Measurements from ENCODE around the gene GTF3C5. TPM values are rescaled to one million over a fixed set of nuclear protein-coding genes. Genes with fewer than 3 reads are reported as not detected.

The GTF3C5 gene
- total and polyA plus RNA-seq, 2 of the 4 experiments (the other 2 are of a cell fraction), result 49.1 to 52.3 TPM

- Histone ChIP-seq H3K9ac (ENCODE audit: low read depth, low read length) (no peak overlapping the region), H2BK120ac (ENCODE audit: low read depth, low read length) (no peak overlapping the region), H3K14ac (replicated peaks; ENCODE audit: low read depth, low read length) (no peak overlapping the region), H2AK9ac (replicated peaks; ENCODE audit: low read depth, low read length, poor library complexity) (no peak overlapping the region), H3K4ac (ENCODE audit: low read depth, low read length) (no peak overlapping the region), H2AFZ (replicated peaks; ENCODE audit: low read length, poor library complexity) (peak overlapping the region; percentile 7), H3K79me1 (ENCODE audit: low read depth in 1 of 2, low read length in 2 of 2) (no peaks in the 10 kb centered on the region), H3K56ac (ENCODE audit: extremely low read depth, insufficient read depth, low read length) (no peak overlapping the region), H3K27me3 (ENCODE audit: control insufficient read depth, insufficient read depth, low read length) (peaks cover 63% of the 10 kb centered on the region), H3K4me1 (ENCODE audit: control insufficient read depth, insufficient read depth, low read length) (no peaks in the 10 kb centered on the region), H3K9me1 (ENCODE audit: insufficient read depth, low read length) (no peaks in the 10 kb centered on the region), H4K8ac (ENCODE audit: low read depth in 2 of 2, low read length in 2 of 2) (no peak overlapping the region), H3K18ac (ENCODE audit: low read depth, low read length) (no peak overlapping the region), H2BK5ac (ENCODE audit: low read depth, low read length, poor library complexity, severe bottlenecking) (no peak overlapping the region), H2BK20ac (ENCODE audit: low read depth, low read length) (no peak overlapping the region), H4K20me1 (ENCODE audit: insufficient read depth, low read length) (no peaks in the 10 kb centered on the region; the same call in 1 of the 2 replicates), H4K91ac (ENCODE audit: insufficient read depth, low read depth, low read length) (no peak overlapping the region), H3K4me2 (ENCODE audit: low read depth, low read length) (no peak overlapping the region), H2BK15ac (ENCODE audit: low read depth, low read length) (no peak overlapping the region), H2AK5ac (ENCODE audit: low read depth, low read length) (no peak overlapping the region), H3K36me3 (ENCODE audit: control insufficient read depth, insufficient read depth, low read length) (no peaks in the 10 kb centered on the region), H3K27ac (ENCODE audit: insufficient read depth, low read length) (no peak overlapping the region), H4K5ac (ENCODE audit: low read depth, low read length) (no peak overlapping the region), H3K4me3 (ENCODE audit: insufficient read depth, low read depth, low read length) (no peak overlapping the region), H3K23ac (ENCODE audit: low read depth, low read length) (no peak overlapping the region), H3K9me3 (ENCODE audit: control insufficient read depth, insufficient read depth, low read length) (no peaks in the 10 kb centered on the region)
- POLR2A ChIA-PET (ENCODE audit: unreplicated experiment), result no interaction called here
- intact Hi-C loops (cut with micrococcal nuclease) (no loop called here), in situ Hi-C loops (cut with MboI; ENCODE audit: low sequenced_read_pairs) (no loop called here), dilution Hi-C loops (cut with HindIII; ENCODE audit: low sequenced_read_pairs, unreplicated experiment) (no loop called here)
- no TSS peak for BruUV-seq (replicated peaks)
- 65% methylated on average over 8 of the region's 18 CpGs; no CpG with 5 or more reads in 1 of the 2 experiments for WGBS, 2 experiments (ENCODE audit: extremely low coverage in 2 of 2, insufficient read length in 1 of 2)
- ATAC-seq (ENCODE audit: low read depth) (no peak), DNase-seq (no peak)
- CTCF ChIA-PET, result interaction anchor here (0.6 kb wide), 1 partner anchor 76 kb away, joined by 7 read pairs; no protein-coding TSS in a partner anchor
- TF ChIP-seq BHLHE40 (IDR thresholded peaks at IDR 0.05; ENCODE audit: low read depth, low read length) (no peak), RCOR1 (IDR thresholded peaks at IDR 0.05; ENCODE audit: insufficient replicate concordance, low read length) (no peak), RAD21 (IDR thresholded peaks at IDR 0.05; ENCODE audit: low read length) (no peak), MAFK (IDR thresholded peaks at IDR 0.05; ENCODE audit: low read depth, low read length) (no peak), NFE2L2 (IDR thresholded peaks at IDR 0.05; ENCODE audit: low read depth, low read length) (no peak), POLR2A (IDR thresholded peaks at IDR 0.05; ENCODE audit: low read depth, low read length) (no peak), RFX5 (IDR thresholded peaks at IDR 0.05; ENCODE audit: low read depth, low read length) (no peak), FOS (IDR thresholded peaks at IDR 0.05; ENCODE audit: low read depth, low read length) (no peak), MXI1 (IDR thresholded peaks at IDR 0.05; ENCODE audit: borderline replicate concordance, low read depth, low read length) (no peak), CEBPB (IDR thresholded peaks at IDR 0.05; ENCODE audit: low read depth, low read length) (no peak), SMC3 (IDR thresholded peaks at IDR 0.05; ENCODE audit: low read depth, low read length) (no peak), MAZ (IDR thresholded peaks at IDR 0.05; ENCODE audit: borderline replicate concordance, low read depth, low read length) (no peak)
- TF ChIP-seq, protein P1, sequence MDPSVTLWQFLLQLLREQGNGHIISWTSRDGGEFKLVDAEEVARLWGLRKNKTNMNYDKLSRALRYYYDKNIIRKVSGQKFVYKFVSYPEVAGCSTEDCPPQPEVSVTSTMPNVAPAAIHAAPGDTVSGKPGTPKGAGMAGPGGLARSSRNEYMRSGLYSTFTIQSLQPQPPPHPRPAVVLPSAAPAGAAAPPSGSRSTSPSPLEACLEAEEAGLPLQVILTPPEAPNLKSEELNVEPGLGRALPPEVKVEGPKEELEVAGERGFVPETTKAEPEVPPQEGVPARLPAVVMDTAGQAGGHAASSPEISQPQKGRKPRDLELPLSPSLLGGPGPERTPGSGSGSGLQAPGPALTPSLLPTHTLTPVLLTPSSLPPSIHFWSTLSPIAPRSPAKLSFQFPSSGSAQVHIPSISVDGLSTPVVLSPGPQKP (IDR thresholded peaks at IDR 0.05; ENCODE audit: borderline replicate concordance, low read depth, low read length), result no peak
- TF ChIP-seq, protein P2, sequence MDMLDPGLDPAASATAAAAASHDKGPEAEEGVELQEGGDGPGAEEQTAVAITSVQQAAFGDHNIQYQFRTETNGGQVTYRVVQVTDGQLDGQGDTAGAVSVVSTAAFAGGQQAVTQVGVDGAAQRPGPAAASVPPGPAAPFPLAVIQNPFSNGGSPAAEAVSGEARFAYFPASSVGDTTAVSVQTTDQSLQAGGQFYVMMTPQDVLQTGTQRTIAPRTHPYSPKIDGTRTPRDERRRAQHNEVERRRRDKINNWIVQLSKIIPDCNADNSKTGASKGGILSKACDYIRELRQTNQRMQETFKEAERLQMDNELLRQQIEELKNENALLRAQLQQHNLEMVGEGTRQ (IDR thresholded peaks at IDR 0.05; ENCODE audit: low read depth, low read length), result no peak
- TF ChIP-seq, protein P3, sequence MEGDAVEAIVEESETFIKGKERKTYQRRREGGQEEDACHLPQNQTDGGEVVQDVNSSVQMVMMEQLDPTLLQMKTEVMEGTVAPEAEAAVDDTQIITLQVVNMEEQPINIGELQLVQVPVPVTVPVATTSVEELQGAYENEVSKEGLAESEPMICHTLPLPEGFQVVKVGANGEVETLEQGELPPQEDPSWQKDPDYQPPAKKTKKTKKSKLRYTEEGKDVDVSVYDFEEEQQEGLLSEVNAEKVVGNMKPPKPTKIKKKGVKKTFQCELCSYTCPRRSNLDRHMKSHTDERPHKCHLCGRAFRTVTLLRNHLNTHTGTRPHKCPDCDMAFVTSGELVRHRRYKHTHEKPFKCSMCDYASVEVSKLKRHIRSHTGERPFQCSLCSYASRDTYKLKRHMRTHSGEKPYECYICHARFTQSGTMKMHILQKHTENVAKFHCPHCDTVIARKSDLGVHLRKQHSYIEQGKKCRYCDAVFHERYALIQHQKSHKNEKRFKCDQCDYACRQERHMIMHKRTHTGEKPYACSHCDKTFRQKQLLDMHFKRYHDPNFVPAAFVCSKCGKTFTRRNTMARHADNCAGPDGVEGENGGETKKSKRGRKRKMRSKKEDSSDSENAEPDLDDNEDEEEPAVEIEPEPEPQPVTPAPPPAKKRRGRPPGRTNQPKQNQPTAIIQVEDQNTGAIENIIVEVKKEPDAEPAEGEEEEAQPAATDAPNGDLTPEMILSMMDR (conservative IDR thresholded peaks at IDR 0.05; ENCODE audit: low read depth, low read length), result no peak
Measured at GRCh38 chr9:132998831-132999635, 31.8 kb upstream of the GTF3C5 start.
